GM12878 (cell line): ENCODE results near the gene FAM118B. TPM values are rescaled to one million over a fixed set of nuclear protein-coding genes. Genes with fewer than 3 reads are reported as not detected.

Experiments
- CEBPZ ChIP-seq: fragments of 150-350 bp; IDR thresholded peaks from 2 replicates; pipeline ENCODE4 v1.6.1; 2016; ENCODE audit warnings: low read depth, low read length
- CREM ChIP-seq: IDR thresholded peaks from 2 replicates; pipeline ENCODE4 v1.6.1; 2014; ENCODE audit warnings: antibody characterized with exemption, low read depth
- EGR1 ChIP-seq, 2 experiments: IDR thresholded peaks; 1 replicate in 1 of 2; 2 replicates in 1 of 2; pipeline ENCODE4 v1.6.1; 2011 to 2012; ENCODE audit warnings: low read depth in 2 of 2, low read length in 2 of 2, borderline replicate concordance in 1 of 2, mild to moderate bottlenecking in 1 of 2, moderate library complexity in 1 of 2
- ELK1 ChIP-seq: IDR thresholded peaks from 2 replicates; pipeline ENCODE4 v1.6.1; 2012; ENCODE audit warnings: low read depth, low read length, improper control_type of control experiment
- HDAC2 ChIP-seq: fragments of 200-600 bp; sonication (generic); IDR thresholded peaks from 2 replicates; pipeline ENCODE4 v1.6.1; 2017
- HDGF ChIP-seq: fragments of 450-650 bp; IDR thresholded peaks from 2 replicates; pipeline ENCODE4 v1.6.1; 2016; ENCODE audit warnings: antibody characterized with exemption
- IKZF1 ChIP-seq: fragments of 450-650 bp; conservative IDR thresholded peaks from 2 replicates; pipeline ENCODE4 v1.6.1; 2017; ENCODE audit warnings: antibody characterized with exemption, mild to moderate bottlenecking
- IRF4 ChIP-seq: IDR thresholded peaks from 2 replicates; pipeline ENCODE4 v1.6.1; 2011; ENCODE audit warnings: low read depth, low read length
- NBN ChIP-seq: fragments of 450-650 bp; IDR thresholded peaks from 2 replicates; pipeline ENCODE4 v1.6.1; 2016
- SIN3A ChIP-seq: IDR thresholded peaks from 2 replicates; pipeline ENCODE4 v1.6.1; 2012; ENCODE audit warnings: low read depth, low read length, improper control_type of control experiment
- SUZ12 ChIP-seq: fragments of 200-600 bp; sonication (generic); IDR thresholded peaks from one replicate; pipeline ENCODE4 v1.6.1; 2018; ENCODE audit warnings: antibody characterized with exemption, mild to moderate bottlenecking; ENCODE audit not compliant: unreplicated experiment
- TAF1 ChIP-seq: IDR thresholded peaks from 2 replicates; pipeline ENCODE4 v1.6.1; 2011; ENCODE audit warnings: mild to moderate bottlenecking, low read depth, low read length, borderline replicate concordance
- TARDBP ChIP-seq: IDR thresholded peaks from 2 replicates; pipeline ENCODE4 v1.6.1; 2016; ENCODE audit warnings: borderline replicate concordance
- TCF7 ChIP-seq: IDR thresholded peaks from 2 replicates; pipeline ENCODE4 v1.6.1; 2014; ENCODE audit warnings: antibody characterized with exemption, borderline replicate concordance
- WRNIP1 ChIP-seq: IDR thresholded peaks from 2 replicates; pipeline ENCODE4 v1.6.1; 2011; ENCODE audit warnings: low read depth, low read length, improper control_type of control experiment, borderline replicate concordance
- ZNF592 ChIP-seq: fragments of 450-650 bp; IDR thresholded peaks from 2 replicates; pipeline ENCODE4 v1.6.1; 2017; ENCODE audit warnings: mild to moderate bottlenecking, moderate library complexity
- polyA plus RNA-seq, 11 experiments: library from polyadenylated mRNA; depleted of rRNA in 4 of 11; unstranded in 6 of 11; stranded (reverse) in 5 of 11; fragments of >200 nt; fragmentation: Nextera tagmentation in 4 of 11; fragmentation: Illumina TruSeq in 1 of 11; extraction: Ambion mirVana in 4 of 11; extraction: Trizol in 1 of 11; gene quantifications; 1 replicate in 1 of 11; 2 replicates in 10 of 11; pipeline versions ENCODE4 v1.2.1 to v1.2.3, GENCODE V29; 2011 to 2016; ENCODE audit warnings: inconsistent platforms in 2 of 11, missing spikeins in 2 of 11, low read depth in 1 of 11
- total RNA-seq, 4 experiments: library from RNA; depleted of rRNA in 3 of 4; stranded (reverse); fragments of >200 nt in 3 of 4; fragmentation: Illumina TruSeq in 1 of 4; extraction: Trizol in 1 of 4; gene quantifications; 2 replicates each; pipeline versions ENCODE4 v1.2.1 to v1.2.3, GENCODE V29; 2013 to 2021
- TF ChIP-seq, protein P1 (sequence below): fragments of 150-350 bp; IDR thresholded peaks from 2 replicates; pipeline ENCODE4 v1.6.1; 2014; ENCODE audit warnings: mild to moderate bottlenecking, low read depth, low read length

The FAM118B gene
- total and polyA plus RNA-seq, 10 of the 15 experiments (the other 5 are each of a cell fraction or from before 2014, with no cell fraction given), result 12.8 to 29.7 (median 16.5) TPM

DNA sequence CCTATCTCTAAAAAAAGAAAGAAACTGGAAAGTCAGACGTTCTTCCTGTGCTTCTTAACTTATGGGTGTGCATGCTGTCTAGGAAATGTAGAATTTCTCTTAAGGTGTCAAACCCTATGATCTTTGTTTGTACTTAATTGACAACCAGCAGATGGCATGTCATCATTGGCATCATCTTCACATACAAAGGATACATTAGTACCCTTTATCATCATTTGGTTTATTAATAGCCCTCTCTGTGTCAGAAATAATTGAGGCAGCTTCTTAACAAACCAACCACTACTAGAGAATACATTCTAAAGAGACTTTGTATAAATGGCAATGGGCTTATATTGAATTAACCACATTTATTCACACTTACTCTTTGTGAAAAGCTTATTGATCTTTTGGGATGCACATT lies 43.2 kb downstream of the FAM118B start (continued):
- TF ChIP-seq CEBPZ (no peak), TAF1 (no peak), CREM (no peak), IRF4 (no peak), SIN3A (no peak), ZNF592 (no peak), SUZ12 (no peak), HDGF (no peak), NBN (no peak), TCF7 (no peak), ELK1 (no peak), WRNIP1 (no peak), TARDBP (no peak), HDAC2 (no peak), IKZF1 (no peak), EGR1 (IDR thresholded peaks at IDR 0.05; ENCODE audit: borderline replicate concordance in 1 of 2, low read depth in 2 of 2, low read length in 2 of 2) (no peak)
- TF ChIP-seq, protein P1, sequence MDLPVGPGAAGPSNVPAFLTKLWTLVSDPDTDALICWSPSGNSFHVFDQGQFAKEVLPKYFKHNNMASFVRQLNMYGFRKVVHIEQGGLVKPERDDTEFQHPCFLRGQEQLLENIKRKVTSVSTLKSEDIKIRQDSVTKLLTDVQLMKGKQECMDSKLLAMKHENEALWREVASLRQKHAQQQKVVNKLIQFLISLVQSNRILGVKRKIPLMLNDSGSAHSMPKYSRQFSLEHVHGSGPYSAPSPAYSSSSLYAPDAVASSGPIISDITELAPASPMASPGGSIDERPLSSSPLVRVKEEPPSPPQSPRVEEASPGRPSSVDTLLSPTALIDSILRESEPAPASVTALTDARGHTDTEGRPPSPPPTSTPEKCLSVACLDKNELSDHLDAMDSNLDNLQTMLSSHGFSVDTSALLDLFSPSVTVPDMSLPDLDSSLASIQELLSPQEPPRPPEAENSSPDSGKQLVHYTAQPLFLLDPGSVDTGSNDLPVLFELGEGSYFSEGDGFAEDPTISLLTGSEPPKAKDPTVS, result no peak
